ENCODE results near the gene HEG1. TPM values are rescaled to one million over a fixed set of nuclear protein-coding genes. Genes with fewer than 3 reads are reported as not detected.
A peak's percentile ranks its signal among the peaks of the same experiment; 100 is the strongest.

HEG1 gene
- total and polyA plus RNA-seq, 2 of the 8 experiments (the other 6 are each of a cell fraction or from before 2014, with no cell fraction given) = 5.3 to 9.7 TPM

DNA sequence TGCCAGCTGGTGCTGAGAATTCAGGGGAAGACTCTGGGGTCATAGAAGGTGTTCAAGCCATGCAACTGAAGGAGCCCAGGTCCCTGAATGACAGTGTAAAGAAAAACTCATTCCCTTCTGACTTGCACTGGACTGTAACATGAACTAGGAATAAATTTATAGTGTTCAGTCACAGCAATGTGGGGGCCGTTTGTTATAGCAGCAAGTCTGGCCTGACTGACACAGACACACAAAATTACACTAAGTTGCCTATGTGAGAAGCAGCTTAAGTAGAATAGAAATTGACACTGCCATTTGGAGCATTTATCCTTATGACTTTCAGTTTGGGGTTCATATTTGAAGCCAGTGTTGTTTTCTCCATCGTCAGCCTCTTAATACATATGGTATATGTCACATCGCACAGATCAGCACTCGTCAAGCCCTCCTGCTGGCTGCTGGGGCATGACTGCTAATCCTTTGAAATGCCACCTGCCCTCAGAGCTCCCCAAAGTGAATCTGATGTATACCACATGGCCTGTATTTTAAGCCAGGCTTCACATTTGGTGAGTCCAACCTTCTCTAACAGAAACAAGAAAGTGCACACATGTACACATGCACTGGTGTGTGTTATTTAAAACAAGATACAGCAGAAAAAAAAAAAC, 17.1 kb upstream of the HEG1 start:
- no peak overlapping the region for H2BK12ac ChIP-seq (ENCODE audit: low read depth, low read length)
- no peak overlapping the region for H3K4me3 ChIP-seq (ENCODE audit: extremely low read depth in 1 of 4, insufficient read depth in 2 of 4, low read depth in 3 of 4, low read length in 4 of 4)
- TF ChIP-seq, protein P1, sequence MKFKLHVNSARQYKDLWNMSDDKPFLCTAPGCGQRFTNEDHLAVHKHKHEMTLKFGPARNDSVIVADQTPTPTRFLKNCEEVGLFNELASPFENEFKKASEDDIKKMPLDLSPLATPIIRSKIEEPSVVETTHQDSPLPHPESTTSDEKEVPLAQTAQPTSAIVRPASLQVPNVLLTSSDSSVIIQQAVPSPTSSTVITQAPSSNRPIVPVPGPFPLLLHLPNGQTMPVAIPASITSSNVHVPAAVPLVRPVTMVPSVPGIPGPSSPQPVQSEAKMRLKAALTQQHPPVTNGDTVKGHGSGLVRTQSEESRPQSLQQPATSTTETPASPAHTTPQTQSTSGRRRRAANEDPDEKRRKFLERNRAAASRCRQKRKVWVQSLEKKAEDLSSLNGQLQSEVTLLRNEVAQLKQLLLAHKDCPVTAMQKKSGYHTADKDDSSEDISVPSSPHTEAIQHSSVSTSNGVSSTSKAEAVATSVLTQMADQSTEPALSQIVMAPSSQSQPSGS (IDR thresholded peaks at IDR 0.05; ENCODE audit: low read length) = no peak
- TF ChIP-seq EGR1 (IDR thresholded peaks at IDR 0.05; ENCODE audit: borderline replicate concordance, low read depth, low read length) = no peak
- TF ChIP-seq, protein P2, sequence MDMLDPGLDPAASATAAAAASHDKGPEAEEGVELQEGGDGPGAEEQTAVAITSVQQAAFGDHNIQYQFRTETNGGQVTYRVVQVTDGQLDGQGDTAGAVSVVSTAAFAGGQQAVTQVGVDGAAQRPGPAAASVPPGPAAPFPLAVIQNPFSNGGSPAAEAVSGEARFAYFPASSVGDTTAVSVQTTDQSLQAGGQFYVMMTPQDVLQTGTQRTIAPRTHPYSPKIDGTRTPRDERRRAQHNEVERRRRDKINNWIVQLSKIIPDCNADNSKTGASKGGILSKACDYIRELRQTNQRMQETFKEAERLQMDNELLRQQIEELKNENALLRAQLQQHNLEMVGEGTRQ (IDR thresholded peaks at IDR 0.05; ENCODE audit: low read length) = no peak
- H2BK5ac ChIP-seq (ENCODE audit: low read depth, low read length) = no peak overlapping the region
- no peak overlapping the region for H3K18ac ChIP-seq (ENCODE audit: extremely low read depth, low read length)
- H2BK120ac ChIP-seq (replicated peaks; ENCODE audit: low read depth, low read length) = no peak overlapping the region
- no peak overlapping the region for H3K4me2 ChIP-seq (ENCODE audit: insufficient read depth in 1 of 2, low read depth in 2 of 2, low read length in 2 of 2)
- no peak overlapping the region for H3K56ac ChIP-seq (replicated peaks; ENCODE audit: insufficient read length, low read depth, low read length)
- CTCF ChIA-PET (ENCODE audit: partially characterized antibody) = interaction anchor here (1.1 to 2.1 kb wide), 4 partner anchors 16 to 78 kb away, joined by 3 to 7 read pairs (median 5); no protein-coding TSS in a partner anchor
- no peaks in the 10 kb centered on the region for H4K20me1 ChIP-seq (replicated peaks in 1 of 2; ENCODE audit: control insufficient read depth in 1 of 2, insufficient read depth in 2 of 2, low read length in 2 of 2)
- no peak overlapping the region for H3K23ac ChIP-seq (ENCODE audit: insufficient read length)
- 88% methylated on average over 4 of the region's 4 CpGs; no CpG with 5 or more reads in 1 of the 2 experiments for WGBS, 2 experiments (ENCODE audit: extremely low coverage in 1 of 2, insufficient coverage in 1 of 2, insufficient read length in 1 of 2, insufficient replicate concordance in 2 of 2, low coverage in 1 of 2, low lambda C conversion rate in 2 of 2, missing lambda C conversion rate in 1 of 2)
- no peak overlapping the region for H4K5ac ChIP-seq (ENCODE audit: insufficient read length, low read depth, low read length)
- FAIRE-seq (no peak), DNase-seq (ENCODE audit: low read depth in 1 of 2, low spot score in 2 of 2) (peak in 1 of 2 experiments; percentile 32)
- no peak overlapping the region for H4K91ac ChIP-seq (replicated peaks; ENCODE audit: insufficient read length, low read length)
- no peaks in the 10 kb centered on the region for H3K79me2 ChIP-seq (ENCODE audit: control insufficient read depth in 1 of 2, insufficient read depth in 2 of 2, low read length in 2 of 2)
- H3K27ac ChIP-seq (ENCODE audit: low read depth, low read length) = no peak overlapping the region
- no peaks in the 10 kb centered on the region; the same call in 1 of the 2 replicates for H3K23me2 ChIP-seq (ENCODE audit: low read depth, low read length)
- no peak overlapping the region for H4K8ac ChIP-seq (ENCODE audit: extremely low read depth, insufficient read depth, low read length)
- H3K4ac ChIP-seq (replicated peaks; ENCODE audit: insufficient read length, low read depth, low read length) = no peak overlapping the region
- H3K27me3 ChIP-seq (replicated peaks in 1 of 4; ENCODE audit: control insufficient read depth in 3 of 4, extremely low read depth in 1 of 4, insufficient read depth in 3 of 4, low read length in 3 of 4) = no peaks in the 10 kb centered on the region
- H2BK15ac ChIP-seq (ENCODE audit: low read length) = no peak overlapping the region
- no peak overlapping the region for H3K14ac ChIP-seq (ENCODE audit: insufficient read length)
- peaks cover 0 to 6% (median 3%) of the 10 kb centered on the region in 4 experiments; a peak in 5 of 7 replicates for H3K4me1 ChIP-seq (replicated peaks in 1 of 4; ENCODE audit: control insufficient read depth in 3 of 4, insufficient read depth in 4 of 4, low read length in 3 of 4)
- H3K9ac ChIP-seq (replicated peaks in 1 of 4; ENCODE audit: extremely low read depth in 1 of 4, low read depth in 3 of 4, low read length in 3 of 4) = no peak overlapping the region
- no peak overlapping the region for H2AK5ac ChIP-seq (ENCODE audit: low read depth, low read length)
- H3K9me3 ChIP-seq (ENCODE audit: insufficient read depth in 2 of 2, low read depth in 1 of 2, low read length in 1 of 2) = no peaks in the 10 kb centered on the region
- peaks cover 0 to 2% (median 0%) of the 10 kb centered on the region in 4 experiments; a peak in 1 of 8 replicates for H3K36me3 ChIP-seq (ENCODE audit: control insufficient read depth in 2 of 4, insufficient read depth in 4 of 4, low read length in 3 of 4)
- H3K79me1 ChIP-seq (ENCODE audit: low read depth, low read length) = no peaks in the 10 kb centered on the region
- H2AFZ ChIP-seq (ENCODE audit: low read length) = no peak overlapping the region
- H2BK20ac ChIP-seq (ENCODE audit: low read length) = no peak overlapping the region
- POLR2A ChIA-PET (ENCODE audit: partially characterized antibody) = interaction anchor here (0.7 to 2.0 kb wide), 2 partner anchors 10 to 12 kb away, joined by 5 to 9 read pairs; no protein-coding TSS in a partner anchor

Measured in H1 (cell line).